Fibroblast of the aortic adventitia (primary cell): ENCODE measurements around the gene LHFPL4. TPM values are rescaled to one million over a fixed set of nuclear protein-coding genes. Genes with fewer than 3 reads are reported as not detected.
A peak's percentile ranks its signal among the peaks of the same experiment; 100 is the strongest.

Experiments
- DNase-seq: peaks from one replicate; pipeline ENCODE4 v3.0.0-alpha.2; 2010; ENCODE audit warnings: low read depth
- H3K4me3 ChIP-seq: 2 replicates; pipeline ENCODE4 v1.5.1; 2011; ENCODE audit warnings: low read depth, mild to moderate bottlenecking, control low read depth, low read length, moderate library complexity
- CTCF ChIP-seq: IDR thresholded peaks from 2 replicates; pipeline ENCODE4 v1.5.1; 2011; ENCODE audit warnings: mild to moderate bottlenecking, low read length, control low read depth, inconsistent platforms; ENCODE audit not compliant: insufficient read depth
- total RNA-seq: library from RNA; depleted of rRNA; stranded (reverse); fragments of >200 nt; gene quantifications from 2 replicates; pipeline ENCODE4 v1.2.3, GENCODE V29; 2012; ENCODE audit warnings: low replicate concordance

LHFPL4 gene
- total RNA-seq, 1 donor = not detected

- no peak for TF ChIP-seq CTCF
- no peak overlapping the region for H3K4me3 ChIP-seq
- peak; percentile 20 for DNase-seq
Observed at GRCh38 chr3:9452417-9452816, 101.2 kb downstream of the LHFPL4 start.

- no peak for TF ChIP-seq CTCF
- no peak overlapping the region for H3K4me3 ChIP-seq
- no peak for DNase-seq
Observed at GRCh38 chr3:9450991-9451390, 102.6 kb downstream of the LHFPL4 start.

- DNase-seq = no peak
- H3K4me3 ChIP-seq = no peak overlapping the region
- TF ChIP-seq CTCF = no peak
Observed at GRCh38 chr3:9450126-9450525, 103.5 kb downstream of the LHFPL4 start.

- H3K4me3 ChIP-seq = no peak overlapping the region
- no peak for DNase-seq
- no peak for TF ChIP-seq CTCF
Observed at GRCh38 chr3:9448643-9449042, 105.0 kb downstream of the LHFPL4 start.

Other genes with a start within 250 kb of the LHFPL4 start
- gene THUMPD3, start 190.8 kb downstream of the LHFPL4 start, total RNA-seq = 31.6 and 48.3 TPM in 2 replicates
- gene SETD5, start 156.2 kb downstream of the LHFPL4 start, total RNA-seq = 62.1 and 80.2 TPM in 2 replicates
- gene MTMR14, start 95.7 kb upstream of the LHFPL4 start, total RNA-seq = 25.8 and 26.1 TPM in 2 replicates
- gene CPNE9, start 150.0 kb upstream of the LHFPL4 start, total RNA-seq = not detected in 2 replicates
- gene BRPF1, start 177.9 kb upstream of the LHFPL4 start, total RNA-seq = 7.8 and 13.9 TPM in 2 replicates
- 32.1 and 55.0 TPM in 2 replicates for gene OGG1, start 196.1 kb upstream of the LHFPL4 start, total RNA-seq
- gene CAMK1, start 216.1 kb upstream of the LHFPL4 start, total RNA-seq = 24.5 and 41.5 TPM in 2 replicates
- gene TADA3, start 238.7 kb upstream of the LHFPL4 start, total RNA-seq = 73.8 and 74.2 TPM in 2 replicates
- 78.4 and 198 TPM in 2 replicates for gene ARPC4, start 239.3 kb upstream of the LHFPL4 start, total RNA-seq